GM19468 (cell line): ENCODE data around the gene MB.

ENCODE experiments used
- ATAC-seq: cut with Tn5 transposase; IDR thresholded peaks from one replicate; pipeline ENCODE4 v1.9.1; 2021; ENCODE audit warnings: mild to moderate bottlenecking, moderate library complexity, moderate number of reproducible peaks; ENCODE audit not compliant: unreplicated experiment; ENCODE audit errors: extremely low read depth

The MB gene

DNA sequence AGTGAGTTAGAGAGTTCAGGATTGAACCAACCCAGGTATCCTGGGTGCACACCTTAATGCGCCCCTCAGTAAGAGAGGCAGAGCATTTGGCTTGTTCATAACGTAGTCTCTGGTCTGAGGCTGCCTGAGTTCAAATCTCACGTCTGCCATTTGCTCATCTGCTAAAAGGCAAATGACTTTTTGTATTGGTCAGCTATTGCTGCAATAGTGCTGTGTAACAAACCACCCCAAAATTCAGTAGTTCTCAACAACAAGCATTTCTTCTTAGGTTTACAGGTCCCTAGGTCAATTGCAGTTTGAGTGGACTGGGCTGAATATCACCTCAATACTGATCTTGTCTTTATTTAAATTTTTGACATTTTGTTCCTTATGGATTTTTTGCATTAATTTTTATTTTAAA is 58.4 kb downstream of the MB start:
- no peak for ATAC-seq

DNA sequence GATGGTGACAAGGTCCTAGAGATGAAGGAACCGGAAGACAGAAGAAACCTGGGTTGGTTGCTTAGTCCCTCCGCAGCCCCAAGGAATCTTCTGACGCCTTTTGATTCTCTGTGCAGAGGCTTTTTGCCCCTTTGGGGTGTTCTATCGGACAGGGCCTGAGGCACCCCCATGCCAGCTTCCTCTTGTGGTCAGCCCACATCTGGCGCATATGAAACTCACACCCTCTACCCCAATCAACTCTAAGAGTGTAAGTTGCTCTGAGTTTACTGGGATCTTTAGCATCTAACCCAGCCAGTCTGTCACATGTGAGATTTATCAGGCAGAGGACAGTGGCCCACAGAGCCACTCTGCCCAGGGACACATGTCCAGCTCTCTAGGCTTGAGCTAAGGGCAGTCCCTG is 59.1 kb downstream of the MB start:
- ATAC-seq, result no peak
